HepG2 (cell line): ENCODE results near the gene HBEGF. TPM values are rescaled to one million over a fixed set of nuclear protein-coding genes. Genes with fewer than 3 reads are reported as not detected.

Experiments used
- ATAC-seq: fragments of 200-7000 bp; cut with Tn5 transposase; 3 replicates; pipeline ENCODE4 v1.9.1; 2020; ENCODE audit warnings: mild to moderate bottlenecking, moderate library complexity
- BruUV-seq: library from RNA; stranded (reverse); fragments of 400-500 nt; replicated peaks from 2 replicates; lab custom pipeline; 2021; lab: Mats Ljungman, UMichigan
- CTCF ChIA-PET: fragments of 300-600 bp; formaldehyde crosslinking; extraction: SDS; loops from one replicate; lab custom pipeline; 2021; ENCODE audit warnings: low total read pairs, inconsistent platforms, low intra/inter-chr PET ratio; lab: Yijun Ruan, JAX
- POLR2A ChIA-PET: fragments of 350-600 bp; sonication (Branson Sonifier 250); formaldehyde crosslinking; loops from one replicate; lab custom pipeline; 2020; ENCODE audit warnings: antibody characterized with exemption, inconsistent platforms; lab: Yijun Ruan, JAX
- DNase-seq: peaks from one replicate; pipeline ENCODE4 v3.0.0-alpha.2; 2015; ENCODE audit warnings: low spot score
- FAIRE-seq: peaks from 3 replicates; lab custom pipeline; 2011; peaks lifted over from hg19 to GRCh38; lab: Jason Lieb, UNC
- H2AFZ ChIP-seq: one replicate; pipeline ENCODE4 v1.6.1; 2011; ENCODE audit warnings: low read length, inconsistent platforms
- H3K27ac ChIP-seq: fragments of 300-600 bp; 3 replicates; pipeline ENCODE4 v1.8.0; 2011; ENCODE audit warnings: mixed run types, mild to moderate bottlenecking, mixed read lengths, low read length, inconsistent platforms; ENCODE audit not compliant: insufficient read depth; ENCODE audit errors: extremely low read length
- H3K27me3 ChIP-seq, 2 experiments: fragments of 200-600 bp in 1 of 2; 2 replicates in 1 of 2; 3 replicates in 1 of 2; pipeline versions ENCODE4 v1.6.0 to v1.8.0; 2011; ENCODE audit warnings: low read length in 2 of 2, mild to moderate bottlenecking in 2 of 2, moderate library complexity in 2 of 2, inconsistent platforms in 1 of 2; ENCODE audit not compliant: insufficient read depth in 2 of 2, control insufficient read depth in 1 of 2
- H3K36me3 ChIP-seq, 2 experiments: fragments of 200-600 bp in 1 of 2; replicated peaks in 1 of 2; 2 replicates in 1 of 2; 3 replicates in 1 of 2; pipeline versions ENCODE4 v1.5.1 to v1.8.0; 2011; ENCODE audit warnings: low read length in 2 of 2, inconsistent platforms in 1 of 2; ENCODE audit not compliant: insufficient read depth in 2 of 2, control insufficient read depth in 1 of 2
- H3K4me1 ChIP-seq: 2 replicates; pipeline ENCODE4 v1.5.1; 2012; ENCODE audit warnings: low read length, inconsistent platforms; ENCODE audit not compliant: insufficient read depth
- H3K4me2 ChIP-seq: 2 replicates; pipeline ENCODE4 v1.6.0; 2011; ENCODE audit warnings: low read depth, low read length, inconsistent platforms
- H3K4me3 ChIP-seq, 3 experiments: fragments of 200-600 bp in 1 of 3; sonication (generic), shearing (Covaris generic) in 1 of 3; replicated peaks in 1 of 3; 2 replicates each; pipeline ENCODE4 v1.5.1; 2011 to 2016; ENCODE audit warnings: low read length in 3 of 3, inconsistent platforms in 2 of 3, low read depth in 2 of 3, mild to moderate bottlenecking in 2 of 3, control low read depth in 1 of 3, mixed read lengths in 1 of 3; ENCODE audit not compliant: insufficient read depth in 1 of 3
- H3K79me2 ChIP-seq: one replicate; pipeline ENCODE4 v1.6.1; 2011; ENCODE audit warnings: low read length, inconsistent platforms; ENCODE audit not compliant: insufficient read depth
- H3K9ac ChIP-seq: 2 replicates; pipeline ENCODE4 v1.6.0; 2011; ENCODE audit warnings: mild to moderate bottlenecking, low read depth, low read length, inconsistent platforms; ENCODE audit not compliant: insufficient read depth
- H3K9me3 ChIP-seq: 2 replicates; pipeline ENCODE4 v1.5.1; 2012; ENCODE audit warnings: mild to moderate bottlenecking, low read length
- H4K20me1 ChIP-seq: 2 replicates; pipeline ENCODE4 v1.6.0; 2011; ENCODE audit warnings: inconsistent platforms, mild to moderate bottlenecking, low read length, moderate library complexity; ENCODE audit not compliant: insufficient read depth
- AKAP8 ChIP-seq: sonication (generic); formaldehyde crosslinking; IDR thresholded peaks from 2 replicates; pipeline ENCODE4 v1.5.1; 2020; ENCODE audit warnings: mild to moderate bottlenecking, missing genetic modification reagents
- BCLAF1 ChIP-seq: fragments of 450-650 bp; IDR thresholded peaks from 2 replicates; pipeline ENCODE4 v1.6.1; 2017; ENCODE audit warnings: mild to moderate bottlenecking
- CBX1 ChIP-seq: IDR thresholded peaks from one replicate; pipeline ENCODE4 v1.6.1; 2016; ENCODE audit warnings: antibody characterized with exemption, low read depth
- CEBPG ChIP-seq: IDR thresholded peaks from 2 replicates; pipeline ENCODE4 v1.6.1; 2016
- ISL2 ChIP-seq: sonication (generic); formaldehyde crosslinking; IDR thresholded peaks from 2 replicates; pipeline ENCODE4 v1.5.0; 2020; ENCODE audit warnings: missing genetic modification reagents
- MBD4 ChIP-seq: IDR thresholded peaks from 2 replicates; pipeline ENCODE4 v1.6.1; 2012; ENCODE audit warnings: low read length, inconsistent platforms, borderline replicate concordance
- MLX ChIP-seq: IDR thresholded peaks from 2 replicates; pipeline ENCODE4 v1.6.1; 2016
- RBM39 ChIP-seq: fragments of 200-400 bp; formaldehyde crosslinking; IDR thresholded peaks from one replicate; pipeline ENCODE4 v1.6.1; 2018; ENCODE audit warnings: antibody characterized with exemption, mild to moderate bottlenecking, low read depth, low read length; ENCODE audit not compliant: poor library complexity, severe bottlenecking
- SALL2 ChIP-seq: sonication (generic); formaldehyde crosslinking; IDR thresholded peaks from 2 replicates; pipeline ENCODE4 v1.8.1; 2023; ENCODE audit warnings: mild to moderate bottlenecking, missing genetic modification reagents, inconsistent platforms
- SMARCC2 ChIP-seq: fragments of 450-650 bp; IDR thresholded peaks from 2 replicates; pipeline ENCODE4 v1.6.1; 2017; ENCODE audit warnings: antibody characterized with exemption, mild to moderate bottlenecking
- ZNF10 ChIP-seq: sonication (generic); formaldehyde crosslinking; IDR thresholded peaks from 2 replicates; pipeline ENCODE4 v1.4.0; 2020; ENCODE audit warnings: mild to moderate bottlenecking, low read depth, missing genetic modification reagents, borderline replicate concordance
- ZNF121 ChIP-seq: sonication (generic); formaldehyde crosslinking; IDR thresholded peaks from 2 replicates; pipeline ENCODE4 v1.5.0; 2020; ENCODE audit warnings: mild to moderate bottlenecking, missing genetic modification reagents
- ZNF296 ChIP-seq: sonication (generic); formaldehyde crosslinking; conservative IDR thresholded peaks from 2 replicates; pipeline ENCODE4 v1.5.0; 2020; ENCODE audit warnings: mild to moderate bottlenecking, missing genetic modification reagents
- WGBS: methylation state at CpG from one replicate; pipeline ENCODE4 v1.1.6; 2017; ENCODE audit warnings: low lambda C conversion rate; 5-methylcytosine and 5-hydroxymethylcytosine counted together
- in situ Hi-C: cut with HindIII; loops from 2 replicates; pipeline ENCODE4 v1.10.0; 2017; ENCODE audit warnings: low pct_unique_long_range_greater_than_20kb; ENCODE audit not compliant: extremely low pct_ligation_motif_present
- intact Hi-C: fragments of 100-400 bp; cut with micrococcal nuclease; formaldehyde crosslinking; loops from one replicate; pipeline ENCODE4 v1.10.0; 2022; ENCODE audit not compliant: unreplicated experiment
- polyA plus RNA-seq, 8 experiments: library from polyadenylated mRNA; depleted of rRNA in 3 of 8; stranded (reverse) in 7 of 8; unstranded in 1 of 8; fragments of >200 nt; fragmentation: Illumina TruSeq in 4 of 8; extraction: Trizol in 4 of 8; gene quantifications; 2 replicates each; pipeline versions ENCODE4 v1.2.1 to v1.2.3, GENCODE V29; 2011 to 2016; ENCODE audit warnings: low read depth in 4 of 8, missing spikeins in 1 of 8, mixed read lengths in 1 of 8; ENCODE audit not compliant: insufficient read depth in 1 of 8
- total RNA-seq, 5 experiments: library from RNA; depleted of rRNA; stranded (reverse); fragments of >200 nt; fragmentation: Illumina TruSeq; extraction: Trizol; gene quantifications; 2 replicates each; pipeline ENCODE4 v1.2.3, GENCODE V29; 2016; ENCODE audit warnings: low read depth in 1 of 5

The HBEGF gene
- total and polyA plus RNA-seq, 2 of the 13 experiments (the other 11 are each of a cell fraction or from before 2014, with no cell fraction given), result 1.7 to 5.0 TPM

- BruUV-seq, result no TSS peak
- H3K4me2 ChIP-seq, result no peak overlapping the region
- in situ Hi-C loops, result loop anchor here (10.0 kb wide), 1 partner anchor 368 kb away; no protein-coding TSS in a partner anchor
- no peaks in the 10 kb centered on the region for H3K9me3 ChIP-seq
- H3K27ac ChIP-seq, result no peak overlapping the region
- ATAC-seq, result no peak
- WGBS, result 18% methylated on average over 7 of the region's 7 CpGs
- H4K20me1 ChIP-seq, result no peaks in the 10 kb centered on the region
- no peaks in the 10 kb centered on the region for H3K36me3 ChIP-seq
- H3K4me3 ChIP-seq, result no peak overlapping the region
- DNase-seq, result no peak
- TF ChIP-seq MLX (no peak), ZNF121 (CRISPR knock-in tag) (no peak), BCLAF1 (no peak), ISL2 (CRISPR knock-in tag) (no peak), RBM39 (no peak), CBX1 (no peak), AKAP8 (CRISPR knock-in tag) (no peak), SMARCC2 (no peak), SALL2 (CRISPR knock-in tag) (no peak), ZNF10 (CRISPR knock-in tag) (no peak), MBD4 (no peak), CEBPG (CRISPR knock-in tag) (no peak), ZNF296 (CRISPR knock-in tag) (no peak)
- CTCF ChIA-PET, result no interaction called here
- H2AFZ ChIP-seq, result no peak overlapping the region
- no peak overlapping the region for H3K9ac ChIP-seq
- intact Hi-C loops, result no loop called here
- peaks cover 20% of the 10 kb centered on the region for H3K4me1 ChIP-seq
- no peaks in the 10 kb centered on the region for H3K79me2 ChIP-seq
- FAIRE-seq, result no peak
- peaks cover 0 to 8% of the 10 kb centered on the region in 2 experiments; a peak in 1 of 5 replicates for H3K27me3 ChIP-seq
- POLR2A ChIA-PET, result no interaction called here
Measured at GRCh38 chr5:140366589-140367255, 20.3 kb upstream of the HBEGF start.
